Glomerular endothelial cell (primary cell): ENCODE data around the gene C19orf44. TPM values are rescaled to one million over a fixed set of nuclear protein-coding genes. Genes with fewer than 3 reads are reported as not detected.
"Not testable (repeated sequence)": the region's sequence is repeated elsewhere in the genome, so short reads cannot be mapped to it uniquely, and the experiment has no call there.

Experiments
- DNase-seq: peaks from one replicate; pipeline ENCODE4 v3.0.0-alpha.2; 2011; ENCODE audit warnings: low read depth, low spot score; ENCODE audit errors: extremely low read depth
- total RNA-seq: library from RNA; depleted of rRNA; stranded (reverse); fragments of >200 nt; gene quantifications from 2 replicates; pipeline ENCODE4 v1.2.3, GENCODE V29; 2015

C19orf44 gene
- total RNA-seq, 1 donor from 2014 or later = 4.1 TPM

GRCh38 chr19:16466802-16467427 lies 29.3 kb upstream of the C19orf44 start:
- not testable (repeated sequence) for DNase-seq

GRCh38 chr19:16467581-16467980 lies 28.6 kb upstream of the C19orf44 start:
- DNase-seq = no peak

GRCh38 chr19:16470541-16470910 lies 25.7 kb upstream of the C19orf44 start:
- no peak for DNase-seq

- DNase-seq = no peak
Observed at GRCh38 chr19:16470911-16471811, 25.0 kb upstream of the C19orf44 start.

- not testable (repeated sequence) for DNase-seq
Observed at GRCh38 chr19:16472559-16472899, 23.7 kb upstream of the C19orf44 start.

- DNase-seq = no peak
Observed at GRCh38 chr19:16472992-16473391, 23.2 kb upstream of the C19orf44 start.

GRCh38 chr19:16473875-16474392 lies 22.3 kb upstream of the C19orf44 start:
- DNase-seq = no peak

- DNase-seq = no peak
Observed at GRCh38 chr19:16476401-16476800, 19.8 kb upstream of the C19orf44 start.

GRCh38 chr19:16477311-16477710 lies 18.9 kb upstream of the C19orf44 start:
- DNase-seq = no peak

GRCh38 chr19:16482745-16483144 lies 13.4 kb upstream of the C19orf44 start:
- DNase-seq = no peak

GRCh38 chr19:16486476-16486875 lies 9.7 kb upstream of the C19orf44 start:
- not testable (repeated sequence) for DNase-seq

- DNase-seq = no peak
Observed at GRCh38 chr19:16496613-16496983, 404 bp downstream of the C19orf44 start.

- DNase-seq = no peak
Observed at GRCh38 chr19:16497042-16497441, 848 bp downstream of the C19orf44 start.

- DNase-seq = no peak
Observed at GRCh38 chr19:16497837-16498236, 1.6 kb downstream of the C19orf44 start.

GRCh38 chr19:16504271-16504670 lies 8.1 kb downstream of the C19orf44 start:
- no peak for DNase-seq

GRCh38 chr19:16506161-16506560 lies 10.0 kb downstream of the C19orf44 start:
- not testable (repeated sequence) for DNase-seq

- no peak for DNase-seq
Observed at GRCh38 chr19:16506961-16507360, 10.8 kb downstream of the C19orf44 start.

- no peak for DNase-seq
Observed at GRCh38 chr19:16508546-16508945, 12.4 kb downstream of the C19orf44 start.

GRCh38 chr19:16509141-16510061 lies 13.2 kb downstream of the C19orf44 start:
- DNase-seq = no peak

- not testable (repeated sequence) for DNase-seq
Observed at GRCh38 chr19:16512611-16513010, 16.4 kb downstream of the C19orf44 start.
